Keratinocyte (primary cell): ENCODE data around the gene TENM4. TPM values are rescaled to one million over a fixed set of nuclear protein-coding genes. Genes with fewer than 3 reads are reported as not detected.

ENCODE experiments used
- DNase-seq: peaks from one replicate; pipeline ENCODE4 v3.0.0-alpha.2; 2011; ENCODE audit warnings: low read depth, missing footprints, low spot score
- FAIRE-seq: peaks from 2 replicates; lab custom pipeline; 2011; peaks lifted over from hg19 to GRCh38; lab: Jason Lieb, UNC
- H2AFZ ChIP-seq: 2 replicates; pipeline ENCODE4 v1.6.0; 2012; ENCODE audit warnings: low read length, control low read depth, inconsistent platforms; ENCODE audit not compliant: control insufficient read depth
- H3K27ac ChIP-seq: 2 replicates; pipeline ENCODE4 v1.5.1; 2011; ENCODE audit warnings: low read length; ENCODE audit not compliant: control insufficient read depth, insufficient read depth
- H3K27me3 ChIP-seq: 3 replicates; pipeline ENCODE4 v1.6.0; 2011; ENCODE audit warnings: low read length; ENCODE audit not compliant: control insufficient read depth, insufficient read depth; ENCODE audit errors: extremely low read depth
- H3K36me3 ChIP-seq, 2 experiments: 2 replicates in 1 of 2; 3 replicates in 1 of 2; pipeline ENCODE4 v1.5.1; 2011; ENCODE audit warnings: low read length in 2 of 2, mild to moderate bottlenecking in 1 of 2; ENCODE audit not compliant: control insufficient read depth in 2 of 2, insufficient read depth in 2 of 2; ENCODE audit errors: extremely low read depth in 1 of 2
- H3K4me1 ChIP-seq: 3 replicates; pipeline ENCODE4 v1.5.1; 2011; ENCODE audit warnings: low read length; ENCODE audit not compliant: control insufficient read depth, insufficient read depth; ENCODE audit errors: extremely low read depth
- H3K4me2 ChIP-seq: 3 replicates; pipeline ENCODE4 v1.6.0; 2011; ENCODE audit warnings: low read depth, low read length; ENCODE audit not compliant: control insufficient read depth, insufficient read depth; ENCODE audit errors: extremely low read depth
- H3K4me3 ChIP-seq, 3 experiments: fragments of 200-600 bp in 1 of 3; sonication (generic) in 1 of 3; 2 replicates in 2 of 3; 3 replicates in 1 of 3; pipeline ENCODE4 v1.5.1; 2011 to 2016; ENCODE audit warnings: low read length in 3 of 3, mild to moderate bottlenecking in 3 of 3, control low read depth in 2 of 3, inconsistent platforms in 1 of 3, low read depth in 1 of 3, mixed read lengths in 1 of 3, mixed run types in 1 of 3, moderate library complexity in 1 of 3; ENCODE audit not compliant: control insufficient read depth in 2 of 3, insufficient read depth in 2 of 3; ENCODE audit errors: extremely low read depth in 1 of 3
- H3K79me2 ChIP-seq: 2 replicates; pipeline ENCODE4 v1.6.0; 2012; ENCODE audit warnings: low read length; ENCODE audit not compliant: control insufficient read depth, insufficient read depth
- H3K9ac ChIP-seq: 3 replicates; pipeline ENCODE4 v1.6.0; 2011; ENCODE audit warnings: low read length; ENCODE audit not compliant: control insufficient read depth, insufficient read depth; ENCODE audit errors: extremely low read depth
- H3K9me1 ChIP-seq: 3 replicates; pipeline ENCODE4 v1.6.0; 2011; ENCODE audit warnings: low read length; ENCODE audit not compliant: control insufficient read depth, insufficient read depth; ENCODE audit errors: extremely low read depth
- H3K9me3 ChIP-seq: 2 replicates; pipeline ENCODE4 v1.5.1; 2012; ENCODE audit warnings: low read depth, low read length; ENCODE audit not compliant: control insufficient read depth
- H4K20me1 ChIP-seq: 3 replicates; pipeline ENCODE4 v1.6.0; 2011; ENCODE audit warnings: low read length; ENCODE audit not compliant: control insufficient read depth, insufficient read depth; ENCODE audit errors: extremely low read depth
- EZH2 ChIP-seq: IDR thresholded peaks from one replicate; pipeline ENCODE4 v1.6.1; 2012; ENCODE audit warnings: inconsistent platforms, mild to moderate bottlenecking, low read length, moderate library complexity
- dilution Hi-C: fragments of 300-500 bp; cut with MboI; formaldehyde crosslinking; loops from one replicate; pipeline ENCODE4 v1.7.0; 2020; ENCODE audit warnings: low sequenced_read_pairs; ENCODE audit not compliant: extremely low pct_ligation_motif_present
- polyA plus RNA-seq, 5 experiments: library from polyadenylated mRNA; depleted of rRNA in 3 of 5; stranded (reverse) in 3 of 5; stranded (forward) in 1 of 5; unstranded in 1 of 5; fragments of >200 nt; gene quantifications; 1 replicate in 1 of 5; 2 replicates in 3 of 5; 3 replicates in 1 of 5; pipeline versions ENCODE4 v1.2.1 to v1.2.3, GENCODE V29; 2011 to 2012; ENCODE audit warnings: missing spikeins in 2 of 5, low read depth in 1 of 5, low replicate concordance in 1 of 5
- TF ChIP-seq, protein P1 (sequence below), 3 experiments: IDR thresholded peaks in 1 of 3; conservative IDR thresholded peaks in 1 of 3; optimal IDR thresholded peaks in 1 of 3; 2 replicates in 2 of 3; 3 replicates in 1 of 3; pipeline versions ENCODE3 to v1.5.1; 2011; ENCODE audit warnings: low read length in 3 of 3, mild to moderate bottlenecking in 3 of 3, moderate library complexity in 2 of 3, control low read depth in 1 of 3, inconsistent platforms in 1 of 3; ENCODE audit not compliant: insufficient read depth in 2 of 3; ENCODE audit errors: extremely low read depth in 1 of 3

TENM4 gene
- polyA plus RNA-seq, 1 donor (not counting 4 experiments of a cell fraction or from before 2014, with no cell fraction given), result 3.5 TPM

DNA sequence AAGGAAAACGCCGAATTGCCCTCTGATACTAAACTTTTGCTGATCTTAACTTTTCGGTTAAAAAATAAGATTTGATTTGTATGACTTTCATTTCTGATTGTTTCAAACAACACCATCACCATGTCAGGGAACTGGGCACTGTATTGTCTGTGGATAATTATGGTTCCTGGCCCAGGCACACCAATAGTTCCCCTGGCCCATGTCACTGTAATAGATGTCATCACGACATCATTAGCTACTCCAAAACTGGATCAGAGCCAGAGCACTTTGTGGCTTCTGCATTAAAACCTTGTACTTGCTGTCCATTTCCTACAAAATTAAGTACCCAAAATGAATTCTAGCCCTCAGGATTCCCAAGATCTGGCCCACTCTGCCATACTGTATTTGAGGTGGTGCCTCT is 746.7 kb downstream of the TENM4 start:
- Histone ChIP-seq H3K4me1 (no peaks in the 10 kb centered on the region), H3K4me2 (no peak overlapping the region), H3K9ac (no peak overlapping the region), H3K79me2 (no peaks in the 10 kb centered on the region), H2AFZ (no peak overlapping the region), H4K20me1 (no peaks in the 10 kb centered on the region), H3K27me3 (no peaks in the 10 kb centered on the region), H3K4me3 (no peak overlapping the region), H3K36me3 (no peaks in the 10 kb centered on the region), H3K9me1 (no peaks in the 10 kb centered on the region), H3K27ac (no peak overlapping the region), H3K9me3 (no peaks in the 10 kb centered on the region)
- FAIRE-seq (no peak), DNase-seq (no peak)
- dilution Hi-C loops, result no loop called here
- no peak for TF ChIP-seq EZH2

DNA sequence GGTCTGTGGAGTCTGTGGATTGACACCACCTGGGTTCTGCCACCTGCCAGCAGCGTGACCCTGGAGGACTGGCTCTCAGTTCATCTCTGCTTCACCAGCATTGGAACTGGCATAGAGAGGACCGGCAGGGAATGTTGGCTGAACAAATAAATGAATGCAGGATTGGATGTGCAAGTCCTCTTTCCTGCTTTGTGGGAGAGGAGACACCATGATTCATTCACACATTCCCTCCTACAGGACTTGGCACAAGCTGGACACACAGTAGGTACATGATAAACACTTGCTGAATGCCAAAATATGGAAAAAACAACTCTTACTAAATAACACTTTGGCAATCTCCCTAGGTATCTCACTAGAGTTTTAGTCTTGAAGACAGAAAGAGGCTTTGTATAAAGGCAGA is 749.6 kb downstream of the TENM4 start:
- no peak overlapping the region for H3K4me2 ChIP-seq
- no peak for TF ChIP-seq EZH2
- TF ChIP-seq, protein P1, sequence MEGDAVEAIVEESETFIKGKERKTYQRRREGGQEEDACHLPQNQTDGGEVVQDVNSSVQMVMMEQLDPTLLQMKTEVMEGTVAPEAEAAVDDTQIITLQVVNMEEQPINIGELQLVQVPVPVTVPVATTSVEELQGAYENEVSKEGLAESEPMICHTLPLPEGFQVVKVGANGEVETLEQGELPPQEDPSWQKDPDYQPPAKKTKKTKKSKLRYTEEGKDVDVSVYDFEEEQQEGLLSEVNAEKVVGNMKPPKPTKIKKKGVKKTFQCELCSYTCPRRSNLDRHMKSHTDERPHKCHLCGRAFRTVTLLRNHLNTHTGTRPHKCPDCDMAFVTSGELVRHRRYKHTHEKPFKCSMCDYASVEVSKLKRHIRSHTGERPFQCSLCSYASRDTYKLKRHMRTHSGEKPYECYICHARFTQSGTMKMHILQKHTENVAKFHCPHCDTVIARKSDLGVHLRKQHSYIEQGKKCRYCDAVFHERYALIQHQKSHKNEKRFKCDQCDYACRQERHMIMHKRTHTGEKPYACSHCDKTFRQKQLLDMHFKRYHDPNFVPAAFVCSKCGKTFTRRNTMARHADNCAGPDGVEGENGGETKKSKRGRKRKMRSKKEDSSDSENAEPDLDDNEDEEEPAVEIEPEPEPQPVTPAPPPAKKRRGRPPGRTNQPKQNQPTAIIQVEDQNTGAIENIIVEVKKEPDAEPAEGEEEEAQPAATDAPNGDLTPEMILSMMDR (optimal IDR thresholded peaks at IDR 0.05 in 1 of 3, IDR thresholded peaks at IDR 0.05 in 1 of 3, conservative IDR thresholded peaks at IDR 0.05 in 1 of 3; ENCODE audit: extremely low read depth in 1 of 3, insufficient read depth in 2 of 3, low read length in 3 of 3), result no peak
- FAIRE-seq, result no peak
- no peaks in the 10 kb centered on the region for H3K79me2 ChIP-seq
- DNase-seq, result no peak
- peaks cover 8% of the 10 kb centered on the region for H3K4me1 ChIP-seq
- no peak overlapping the region for H3K9ac ChIP-seq
- no peak overlapping the region for H2AFZ ChIP-seq
- H3K9me3 ChIP-seq, result no peaks in the 10 kb centered on the region
- dilution Hi-C loops, result no loop called here
- H3K36me3 ChIP-seq, result peaks cover 0 to 2% of the 10 kb centered on the region in 2 experiments
- no peaks in the 10 kb centered on the region for H3K9me1 ChIP-seq
- no peaks in the 10 kb centered on the region for H3K27me3 ChIP-seq
- H4K20me1 ChIP-seq, result no peaks in the 10 kb centered on the region
- H3K4me3 ChIP-seq, result no peak overlapping the region
- no peak overlapping the region for H3K27ac ChIP-seq

DNA sequence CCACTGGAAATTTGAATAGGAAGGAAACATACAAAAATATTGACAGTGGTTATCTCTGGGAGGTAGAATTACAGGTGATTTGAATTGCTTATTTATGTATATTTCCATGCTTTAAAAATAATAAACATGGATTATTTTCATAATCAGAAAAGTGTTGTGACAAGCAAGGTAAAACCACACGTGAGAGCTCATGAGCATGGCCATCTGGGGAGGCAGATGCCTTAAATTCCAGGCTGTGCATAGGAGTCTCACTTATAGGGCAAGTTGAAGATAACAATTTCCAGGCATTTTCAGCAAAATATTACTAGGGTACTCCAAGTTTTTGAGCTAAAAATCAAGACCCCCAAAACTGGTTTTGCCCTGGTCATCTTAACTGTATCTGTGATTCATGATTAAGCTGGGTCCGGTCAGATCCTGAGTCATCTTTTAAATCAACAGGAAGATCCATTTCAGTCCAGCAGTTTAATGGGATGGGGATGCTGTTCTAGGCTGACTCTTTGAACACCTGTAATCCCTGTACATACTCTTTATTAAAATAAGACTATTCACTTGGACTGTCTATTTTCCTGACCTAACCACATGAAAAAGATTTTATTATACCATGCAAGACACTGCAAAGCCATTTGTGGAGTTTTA is 750.4 kb downstream of the TENM4 start:
- Histone ChIP-seq H2AFZ (no peak overlapping the region), H3K9ac (no peak overlapping the region), H3K27me3 (no peaks in the 10 kb centered on the region), H3K27ac (no peak overlapping the region), H3K4me2 (no peak overlapping the region), H3K4me3 (no peak overlapping the region), H3K9me1 (no peaks in the 10 kb centered on the region), H3K4me1 (peaks cover 8% of the 10 kb centered on the region), H3K36me3 (peaks cover 0 to 2% of the 10 kb centered on the region in 2 experiments), H4K20me1 (no peaks in the 10 kb centered on the region), H3K79me2 (no peaks in the 10 kb centered on the region), H3K9me3 (no peaks in the 10 kb centered on the region)
- TF ChIP-seq EZH2, result no peak
- TF ChIP-seq, protein P1 (optimal IDR thresholded peaks at IDR 0.05 in 1 of 3, IDR thresholded peaks at IDR 0.05 in 1 of 3, conservative IDR thresholded peaks at IDR 0.05 in 1 of 3; ENCODE audit: extremely low read depth in 1 of 3, insufficient read depth in 2 of 3, low read length in 3 of 3), result no peak
- dilution Hi-C loops, result no loop called here
- no peak for FAIRE-seq
- DNase-seq, result no peak
